Fibroblast of villous mesenchyme (primary cell): ENCODE data around the gene TMEM161A. TPM values are rescaled to one million over a fixed set of nuclear protein-coding genes. Genes with fewer than 3 reads are reported as not detected.

Experiments used
- DNase-seq: peaks from one replicate; pipeline ENCODE4 v3.0.0-alpha.2; 2010; ENCODE audit warnings: low read depth
- H3K4me3 ChIP-seq: 2 replicates; pipeline ENCODE4 v1.5.1; 2011; ENCODE audit warnings: low read depth, mild to moderate bottlenecking, low read length
- total RNA-seq: library from RNA; depleted of rRNA; stranded (reverse); fragments of >200 nt; gene quantifications from 2 replicates; pipeline ENCODE4 v1.2.3, GENCODE V29; 2012
- TF ChIP-seq, protein P1 (sequence below): IDR thresholded peaks from 2 replicates; pipeline ENCODE4 v1.5.1; 2012; ENCODE audit warnings: low read depth, mild to moderate bottlenecking, low read length; ENCODE audit not compliant: insufficient read depth

The TMEM161A gene
- total RNA-seq, 1 donor: 18.1 TPM

GRCh38 chr19:19078801-19079200, 59.5 kb downstream of the TMEM161A start:
- no peak for DNase-seq
- no peak overlapping the region for H3K4me3 ChIP-seq
- TF ChIP-seq, protein P1, sequence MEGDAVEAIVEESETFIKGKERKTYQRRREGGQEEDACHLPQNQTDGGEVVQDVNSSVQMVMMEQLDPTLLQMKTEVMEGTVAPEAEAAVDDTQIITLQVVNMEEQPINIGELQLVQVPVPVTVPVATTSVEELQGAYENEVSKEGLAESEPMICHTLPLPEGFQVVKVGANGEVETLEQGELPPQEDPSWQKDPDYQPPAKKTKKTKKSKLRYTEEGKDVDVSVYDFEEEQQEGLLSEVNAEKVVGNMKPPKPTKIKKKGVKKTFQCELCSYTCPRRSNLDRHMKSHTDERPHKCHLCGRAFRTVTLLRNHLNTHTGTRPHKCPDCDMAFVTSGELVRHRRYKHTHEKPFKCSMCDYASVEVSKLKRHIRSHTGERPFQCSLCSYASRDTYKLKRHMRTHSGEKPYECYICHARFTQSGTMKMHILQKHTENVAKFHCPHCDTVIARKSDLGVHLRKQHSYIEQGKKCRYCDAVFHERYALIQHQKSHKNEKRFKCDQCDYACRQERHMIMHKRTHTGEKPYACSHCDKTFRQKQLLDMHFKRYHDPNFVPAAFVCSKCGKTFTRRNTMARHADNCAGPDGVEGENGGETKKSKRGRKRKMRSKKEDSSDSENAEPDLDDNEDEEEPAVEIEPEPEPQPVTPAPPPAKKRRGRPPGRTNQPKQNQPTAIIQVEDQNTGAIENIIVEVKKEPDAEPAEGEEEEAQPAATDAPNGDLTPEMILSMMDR: no peak

DNA sequence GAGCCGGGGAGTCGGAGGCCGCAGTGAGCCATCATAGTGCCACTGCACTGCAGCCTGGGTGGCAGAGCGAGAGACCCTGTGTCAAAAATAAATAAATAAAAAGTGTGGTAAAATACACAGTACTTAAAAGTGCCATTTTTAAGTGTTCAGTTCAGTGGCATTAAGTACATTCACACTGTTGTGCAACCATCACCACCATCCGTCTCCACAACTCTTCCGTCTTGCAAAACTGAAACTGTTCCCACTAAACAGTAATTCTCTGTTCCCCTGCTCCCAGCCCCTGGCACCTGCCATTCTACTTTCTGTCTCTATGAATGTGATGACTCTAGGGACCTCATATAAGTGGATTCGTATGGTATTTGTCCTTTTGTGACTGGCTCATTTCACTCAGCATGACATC, 61.2 kb downstream of the TMEM161A start:
- TF ChIP-seq, protein P1: no peak
- H3K4me3 ChIP-seq: no peak overlapping the region
- DNase-seq: no peak

DNA sequence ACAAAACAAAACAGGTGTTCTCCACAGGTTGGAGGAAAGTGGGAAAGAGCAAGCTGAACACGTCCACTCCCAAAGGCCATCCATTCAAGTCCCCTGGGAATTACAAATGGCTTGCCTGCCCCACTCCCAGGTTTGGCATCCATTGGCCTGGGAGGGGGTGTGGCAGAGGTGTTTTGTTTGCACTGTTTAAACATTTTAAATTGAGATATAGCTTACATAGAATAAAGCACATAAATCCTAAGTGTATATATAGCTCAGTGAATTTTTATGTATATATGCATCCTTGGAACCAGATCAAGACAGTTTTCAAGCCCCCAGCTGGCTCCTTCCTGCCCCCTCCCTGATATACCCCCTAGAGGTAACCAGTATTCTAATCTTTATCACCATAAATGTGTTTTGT, 61.8 kb downstream of the TMEM161A start:
- DNase-seq: no peak
- H3K4me3 ChIP-seq: no peak overlapping the region
- TF ChIP-seq, protein P1: no peak

- TF ChIP-seq, protein P1: no peak
- H3K4me3 ChIP-seq: no peak overlapping the region
- no peak for DNase-seq
Observed at GRCh38 chr19:19075126-19075525, 63.2 kb downstream of the TMEM161A start.

GRCh38 chr19:19074196-19074882, 63.9 kb downstream of the TMEM161A start:
- no peak for DNase-seq
- H3K4me3 ChIP-seq: no peak overlapping the region
- TF ChIP-seq, protein P1: no peak

DNA sequence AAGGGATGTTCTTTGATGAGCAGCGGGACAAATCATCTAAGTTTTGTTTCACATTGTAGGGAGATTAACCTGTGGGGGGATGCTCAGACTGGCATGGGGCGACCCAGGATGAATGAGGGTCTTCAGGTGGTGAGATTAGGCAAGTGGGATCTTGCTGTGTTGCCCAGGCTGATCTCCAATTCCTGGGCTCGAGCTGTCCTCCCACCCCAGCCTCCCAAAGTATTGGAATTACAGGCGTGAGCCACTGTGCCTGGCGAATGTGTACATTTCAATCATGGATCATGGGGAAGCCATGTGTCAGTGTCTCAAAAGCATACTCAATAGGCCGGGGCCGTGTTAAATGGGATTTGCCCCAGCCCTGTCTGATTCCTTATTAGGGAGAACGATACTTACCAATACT, 66.4 kb downstream of the TMEM161A start:
- no peak for DNase-seq
- TF ChIP-seq, protein P1: no peak

More for the DNA sequence above, 66.4 kb downstream of the TMEM161A start:
- H3K4me3 ChIP-seq: no peak overlapping the region

Other genes starting within 250 kb of the TMEM161A start
- gene CERS1, start 242.3 kb downstream of the TMEM161A start, total RNA-seq: 0.32 and 1.3 TPM in 2 replicates
- gene COPE, start 219.1 kb downstream of the TMEM161A start, total RNA-seq: 222 and 255 TPM in 2 replicates
- 48.4 and 51.5 TPM in 2 replicates for gene DDX49, start 218.8 kb downstream of the TMEM161A start, total RNA-seq
- gene HOMER3, start 197.3 kb downstream of the TMEM161A start, total RNA-seq: 58.3 and 64.1 TPM in 2 replicates
- 39.3 and 57.4 TPM in 2 replicates for gene SUGP2, start 105.0 kb downstream of the TMEM161A start, total RNA-seq
- gene ARMC6, start 104.9 kb downstream of the TMEM161A start, total RNA-seq: 37.1 and 42.8 TPM in 2 replicates
- gene SLC25A42, start 74.5 kb downstream of the TMEM161A start, total RNA-seq: 5.8 and 9.1 TPM in 2 replicates
- gene MEF2B, start 31.8 kb upstream of the TMEM161A start, total RNA-seq: 0.32 TPM in 1 of 2 replicates, not detected in the other
- 13.4 and 19.0 TPM in 2 replicates for gene BORCS8, start 53.7 kb upstream of the TMEM161A start, total RNA-seq
- 57.9 and 83.4 TPM in 2 replicates for gene RFXANK, start 53.8 kb upstream of the TMEM161A start, total RNA-seq
- 7.1 and 7.8 TPM in 2 replicates for gene NR2C2AP, start 64.9 kb upstream of the TMEM161A start, total RNA-seq
- under 0.01 TPM in 1 of 2 replicates, not detected in the other for gene NCAN, start 73.5 kb upstream of the TMEM161A start, total RNA-seq
- gene TM6SF2, start 134.8 kb upstream of the TMEM161A start, total RNA-seq: 0.86 and 1.3 TPM in 2 replicates
- gene SUGP1, start 182.0 kb upstream of the TMEM161A start, total RNA-seq: 22.5 and 27.4 TPM in 2 replicates
- 30.6 and 32.4 TPM in 2 replicates for gene MAU2, start 182.4 kb upstream of the TMEM161A start, total RNA-seq